CD4-positive, CD25-positive, alpha-beta regulatory T cell (primary cell): Measurements from ENCODE around the gene CDK13. TPM values are rescaled to one million over a fixed set of nuclear protein-coding genes. Genes with fewer than 3 reads are reported as not detected.

ENCODE experiments used
- ATAC-seq, 2 donors: fragments of 150-1000 bp; cut with Tn5 transposase; one replicate each; pipeline ENCODE4 v1.10.0; 2021; ENCODE audit warnings: low read depth in 2 of 2, moderate number of reproducible peaks in 2 of 2, moderate library complexity in 1 of 2
- DNase-seq, 3 donors: peaks; one replicate each; pipeline versions ENCODE4 v3.0.0 to v3.0.0-alpha.2; 2012 to 2022; ENCODE audit warnings: mixed read lengths in 1 of 3
- H3K27ac ChIP-seq: one replicate; pipeline ENCODE4 v1.7.0; 2013; ENCODE audit warnings: mild to moderate bottlenecking, low read length; ENCODE audit not compliant: insufficient read depth, poor library complexity, severe bottlenecking
- H3K27me3 ChIP-seq: one replicate; pipeline ENCODE4 v1.7.0; 2013; ENCODE audit warnings: low read length; ENCODE audit not compliant: control insufficient read depth, insufficient read depth
- H3K36me3 ChIP-seq: one replicate; pipeline ENCODE4 v1.7.0; 2013; ENCODE audit warnings: mild to moderate bottlenecking, low read length, moderate library complexity; ENCODE audit not compliant: control insufficient read depth, insufficient read depth
- H3K4me1 ChIP-seq: 2 replicates; pipeline ENCODE4 v1.7.0; 2013; ENCODE audit warnings: mild to moderate bottlenecking, low read length; ENCODE audit not compliant: insufficient read depth, control insufficient read depth, poor library complexity, severe bottlenecking
- H3K4me3 ChIP-seq: one replicate; pipeline ENCODE4 v1.7.0; 2013; ENCODE audit warnings: low read depth, mild to moderate bottlenecking, low read length, moderate library complexity
- H3K9me3 ChIP-seq, 2 experiments: 1 replicate in 1 of 2; 2 replicates in 1 of 2; pipeline ENCODE4 v1.7.0; 2013; ENCODE audit warnings: low read length in 2 of 2, mild to moderate bottlenecking in 1 of 2, moderate library complexity in 1 of 2; ENCODE audit not compliant: control insufficient read depth in 2 of 2
- H3K27ac Mint-ChIP-seq, 3 donors: one replicate each; pipeline ENCODE4 v1.8.0; 2020 to 2022; ENCODE audit warnings: mild to moderate bottlenecking in 3 of 3, mixed read lengths in 3 of 3, moderate library complexity in 2 of 3
- H3K27me3 Mint-ChIP-seq: one replicate; pipeline ENCODE4 v1.8.0; 2022; ENCODE audit warnings: mild to moderate bottlenecking, mixed read lengths
- H3K36me3 Mint-ChIP-seq: one replicate; pipeline ENCODE4 v1.8.0; 2020; ENCODE audit warnings: mixed read lengths
- H3K4me1 Mint-ChIP-seq, 4 donors: one replicate each; pipeline ENCODE4 v1.8.0; 2020 to 2022; ENCODE audit warnings: mixed read lengths in 4 of 4, mild to moderate bottlenecking in 1 of 4
- H3K4me3 Mint-ChIP-seq, 4 donors: one replicate each; pipeline ENCODE4 v1.8.0; 2020 to 2022; ENCODE audit warnings: mild to moderate bottlenecking in 4 of 4, mixed read lengths in 4 of 4, moderate library complexity in 3 of 4
- H3K9me3 Mint-ChIP-seq, 7 donors: one replicate each; pipeline ENCODE4 v1.8.0; 2020 to 2022; ENCODE audit warnings: mixed read lengths in 7 of 7, mild to moderate bottlenecking in 3 of 7, moderate library complexity in 2 of 7
- polyA plus RNA-seq, 4 donors: library from polyadenylated mRNA; unstranded; fragments of 300-500 nt; fragmentation: Illumina TruSeq; gene quantifications; one replicate each; pipeline ENCODE4 v1.2.3, GENCODE V29; 2021
- total RNA-seq: library from RNA; stranded (reverse); gene quantifications from one replicate; pipeline ENCODE4 v1.2.3, GENCODE V29; 2022

Gene CDK13
- total and polyA plus RNA-seq, 5 donors from 2014 or later = 23.7 to 124 (median 33.9) TPM

DNA sequence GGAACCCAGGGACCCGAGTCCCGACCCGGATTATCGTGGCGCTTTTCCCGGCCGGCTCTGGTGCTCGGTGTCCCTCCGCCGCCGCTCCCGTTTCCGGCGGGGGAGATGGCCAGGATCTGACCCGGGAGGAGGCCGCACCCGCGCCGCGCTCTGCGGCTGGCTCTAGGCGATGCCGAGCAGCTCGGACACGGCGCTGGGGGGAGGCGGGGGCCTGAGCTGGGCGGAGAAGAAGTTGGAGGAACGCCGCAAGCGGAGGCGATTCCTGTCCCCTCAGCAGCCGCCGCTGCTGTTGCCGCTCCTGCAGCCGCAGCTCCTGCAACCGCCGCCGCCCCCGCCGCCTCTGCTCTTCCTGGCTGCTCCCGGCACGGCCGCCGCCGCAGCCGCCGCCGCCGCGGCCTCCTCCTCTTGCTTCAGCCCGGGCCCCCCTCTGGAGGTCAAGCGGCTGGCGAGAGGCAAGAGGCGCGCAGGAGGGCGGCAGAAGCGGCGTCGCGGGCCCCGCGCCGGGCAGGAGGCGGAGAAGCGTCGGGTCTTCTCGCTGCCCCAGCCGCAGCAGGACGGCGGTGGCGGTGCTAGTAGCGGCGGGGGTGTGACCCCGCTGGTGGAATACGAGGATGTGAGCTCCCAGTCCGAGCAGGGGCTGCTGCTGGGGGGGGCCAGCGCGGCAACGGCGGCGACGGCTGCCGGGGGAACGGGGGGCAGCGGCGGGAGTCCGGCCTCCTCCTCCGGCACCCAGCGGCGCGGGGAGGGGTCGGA lies 593 bp downstream of the CDK13 start:
- Mint-ChIP-seq H3K27ac (peak overlapping the region; percentile 99 to 100 (median 99)), H3K36me3 (peaks cover 5% of the 10 kb centered on the region), H3K9me3 (peaks cover 0 to 6% (median 0%) of the 10 kb centered on the region in 7 donors), H3K4me3 (peak overlapping the region; percentile 91 to 98 (median 98)), H3K27me3 (peaks cover 7% of the 10 kb centered on the region), H3K4me1 (peaks cover 28 to 56% (median 43%) of the 10 kb centered on the region in 4 donors)
- Histone ChIP-seq H3K27me3 (no peaks in the 10 kb centered on the region), H3K4me3 (peak overlapping the region; percentile 43), H3K27ac (peak overlapping the region; percentile 99), H3K9me3 (no peaks in the 10 kb centered on the region), H3K4me1 (peaks cover 44% of the 10 kb centered on the region), H3K36me3 (no peaks in the 10 kb centered on the region)
- DNase-seq = peak; percentile 27 to 52 (median 47)
- ATAC-seq = no peak

DNA sequence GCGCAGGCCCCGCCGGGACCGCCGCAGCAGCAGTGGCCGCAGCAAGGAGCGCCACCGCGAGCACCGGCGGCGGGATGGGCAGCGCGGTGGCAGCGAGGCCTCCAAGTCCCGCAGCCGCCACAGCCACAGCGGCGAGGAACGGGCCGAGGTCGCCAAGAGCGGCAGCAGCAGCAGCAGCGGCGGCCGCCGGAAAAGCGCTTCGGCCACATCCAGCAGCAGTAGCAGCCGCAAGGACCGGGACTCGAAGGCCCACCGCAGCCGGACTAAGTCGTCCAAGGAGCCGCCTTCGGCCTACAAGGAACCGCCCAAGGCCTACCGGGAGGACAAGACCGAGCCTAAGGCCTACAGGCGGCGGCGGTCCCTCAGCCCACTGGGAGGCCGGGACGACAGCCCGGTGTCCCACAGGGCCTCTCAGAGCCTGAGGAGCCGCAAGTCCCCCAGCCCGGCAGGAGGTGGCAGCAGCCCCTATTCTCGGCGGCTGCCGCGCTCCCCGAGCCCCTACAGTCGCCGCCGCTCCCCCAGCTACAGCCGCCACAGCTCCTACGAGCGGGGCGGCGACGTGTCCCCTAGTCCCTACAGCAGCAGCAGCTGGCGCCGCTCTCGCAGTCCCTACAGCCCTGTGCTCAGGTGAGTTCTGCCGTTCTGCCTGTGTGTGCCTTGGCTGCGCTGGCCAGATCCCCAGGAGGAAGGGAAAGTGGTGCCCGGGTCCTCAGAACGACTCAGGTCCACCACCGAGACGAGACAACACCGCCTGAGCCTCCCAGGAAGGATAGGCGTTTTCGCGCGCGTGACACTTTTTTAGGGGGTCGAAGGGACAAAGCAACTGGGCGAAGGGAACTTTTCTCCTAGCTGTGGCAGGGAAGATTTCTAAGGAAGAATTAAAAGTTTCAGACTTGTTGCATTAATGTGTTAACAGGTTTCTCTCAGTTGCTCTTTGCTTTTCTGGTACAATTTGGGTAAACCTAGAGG lies 1.5 kb downstream of the CDK13 start:
- peak; percentile 61 to 81 (median 72) for DNase-seq
- no peaks in the 10 kb centered on the region for H3K27me3 ChIP-seq
- H3K4me3 ChIP-seq = peak overlapping the region; percentile 92
- peak overlapping the region; percentile 97 to 99 (median 98) for H3K27ac Mint-ChIP-seq
- H3K9me3 Mint-ChIP-seq = peaks cover 0 to 6% (median 0%) of the 10 kb centered on the region in 7 donors
- peaks cover 51% of the 10 kb centered on the region for H3K4me1 ChIP-seq
- H3K27me3 Mint-ChIP-seq = peaks cover 7% of the 10 kb centered on the region
- H3K36me3 Mint-ChIP-seq = peaks cover 8% of the 10 kb centered on the region
- H3K36me3 ChIP-seq = peaks cover under 1% of the 10 kb centered on the region
- peak; percentile 13 for ATAC-seq
- H3K9me3 ChIP-seq = no peaks in the 10 kb centered on the region
- H3K27ac ChIP-seq = peak overlapping the region; percentile 99
- H3K4me3 Mint-ChIP-seq = peak overlapping the region; percentile 96 to 98 (median 98)
- peaks cover 33 to 64% (median 50%) of the 10 kb centered on the region in 4 donors for H3K4me1 Mint-ChIP-seq

DNA sequence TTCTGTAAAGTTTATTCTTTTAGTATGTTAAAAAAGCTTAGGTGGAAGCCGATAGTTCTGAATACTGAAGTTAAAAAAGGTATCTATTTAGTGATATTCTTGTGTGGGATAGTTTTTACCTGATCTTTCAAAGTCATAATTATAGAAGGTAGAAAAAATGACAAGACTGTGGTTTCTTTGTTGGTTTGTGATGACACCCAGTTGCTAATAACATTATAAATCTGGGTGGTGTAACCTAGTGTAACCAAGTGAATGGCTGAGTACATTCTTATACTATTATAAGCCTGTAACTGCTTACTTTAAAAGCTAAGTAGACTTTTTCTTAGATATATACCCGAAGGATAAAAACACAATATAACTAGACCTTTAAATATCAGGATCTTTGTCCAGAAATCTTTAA lies 2.3 kb downstream of the CDK13 start:
- Mint-ChIP-seq H3K36me3 (peaks cover 13% of the 10 kb centered on the region), H3K27me3 (peaks cover 7% of the 10 kb centered on the region)
- peak in 2 of 3 donors; percentile 38 to 61 for DNase-seq

DNA sequence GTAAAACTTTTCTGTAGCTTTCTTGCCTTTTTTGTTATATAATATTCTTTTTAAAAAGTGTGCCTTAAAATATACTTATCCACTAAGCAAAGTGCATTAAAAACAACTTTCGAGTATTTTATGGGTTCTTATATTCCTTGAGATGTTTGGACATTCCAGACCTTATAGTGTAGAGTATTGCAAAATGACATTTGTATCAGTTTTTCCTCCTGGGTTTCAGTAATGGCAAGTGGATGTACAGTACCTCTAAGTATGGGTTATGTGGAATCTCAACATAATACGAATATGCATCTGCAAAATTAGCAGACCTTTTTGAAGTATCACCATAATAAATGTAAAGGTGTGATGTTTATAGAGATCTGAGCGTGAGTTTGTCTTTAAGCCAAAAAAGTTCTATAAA lies 2.7 kb downstream of the CDK13 start:
- DNase-seq (no peak), ATAC-seq (no peak)
- H3K36me3 ChIP-seq = peaks cover 3% of the 10 kb centered on the region
- Mint-ChIP-seq H3K27me3 (peaks cover 7% of the 10 kb centered on the region), H3K9me3 (peaks cover 0 to 6% (median 0%) of the 10 kb centered on the region in 7 donors), H3K36me3 (peaks cover 13% of the 10 kb centered on the region), H3K27ac (peak overlapping the region; percentile 39 to 61 (median 47)), H3K4me3 (peak overlapping the region; percentile 96 to 98 (median 98)), H3K4me1 (peaks cover 40 to 75% (median 58%) of the 10 kb centered on the region in 4 donors)
- H3K4me1 ChIP-seq = peaks cover 54% of the 10 kb centered on the region
- H3K4me3 ChIP-seq = peak overlapping the region; percentile 92
- peak overlapping the region; percentile 99 for H3K27ac ChIP-seq
- H3K9me3 ChIP-seq = no peaks in the 10 kb centered on the region
- H3K27me3 ChIP-seq = no peaks in the 10 kb centered on the region

More for the DNA sequence above, 2.3 kb downstream of the CDK13 start:
- H3K4me1 Mint-ChIP-seq = peaks cover 38 to 72% (median 57%) of the 10 kb centered on the region in 4 donors
- Histone ChIP-seq H3K27ac (peak overlapping the region; percentile 99), H3K4me1 (peaks cover 51% of the 10 kb centered on the region), H3K36me3 (peaks cover 3% of the 10 kb centered on the region), H3K4me3 (peak overlapping the region; percentile 92), H3K9me3 (no peaks in the 10 kb centered on the region), H3K27me3 (no peaks in the 10 kb centered on the region)
- H3K4me3 Mint-ChIP-seq = peak overlapping the region; percentile 96 to 98 (median 98)
- H3K9me3 Mint-ChIP-seq = peaks cover 0 to 6% (median 0%) of the 10 kb centered on the region in 7 donors
- peak overlapping the region; percentile 97 to 99 (median 98) for H3K27ac Mint-ChIP-seq
- ATAC-seq = no peak

DNA sequence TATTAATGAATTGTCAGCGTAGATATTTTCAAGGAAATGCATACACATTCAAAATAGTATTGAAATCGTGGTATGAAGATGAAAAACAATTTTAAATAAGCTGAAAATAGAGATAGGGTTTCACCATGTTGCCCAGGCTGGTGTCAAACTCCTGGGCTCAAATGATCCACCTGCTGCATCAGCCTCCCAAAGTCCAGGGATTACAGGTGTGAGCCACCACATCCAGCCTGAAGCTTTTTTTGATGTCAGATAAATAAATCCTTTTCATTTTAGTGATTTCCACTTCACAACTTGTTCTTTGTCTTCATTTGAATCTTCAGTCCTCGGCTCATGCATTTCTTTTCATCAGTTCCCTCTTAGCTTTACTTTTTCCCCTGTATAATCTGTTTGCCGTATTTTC lies 4.6 kb downstream of the CDK13 start:
- Histone ChIP-seq H3K27ac (no peak overlapping the region), H3K4me3 (peak overlapping the region; percentile 92), H3K9me3 (no peaks in the 10 kb centered on the region), H3K4me1 (peaks cover 48% of the 10 kb centered on the region), H3K36me3 (peaks cover 3% of the 10 kb centered on the region), H3K27me3 (no peaks in the 10 kb centered on the region)
- ATAC-seq (no peak), DNase-seq (no peak)
- Mint-ChIP-seq H3K36me3 (peaks cover 13% of the 10 kb centered on the region), H3K27me3 (no peaks in the 10 kb centered on the region), H3K4me1 (peaks cover 37 to 73% (median 60%) of the 10 kb centered on the region in 4 donors), H3K9me3 (peaks cover 0 to 2% (median 0%) of the 10 kb centered on the region in 7 donors), H3K27ac (peak overlapping the region in 2 of 3 donors; percentile 18 to 29), H3K4me3 (peak overlapping the region; percentile 50 to 89 (median 75))

DNA sequence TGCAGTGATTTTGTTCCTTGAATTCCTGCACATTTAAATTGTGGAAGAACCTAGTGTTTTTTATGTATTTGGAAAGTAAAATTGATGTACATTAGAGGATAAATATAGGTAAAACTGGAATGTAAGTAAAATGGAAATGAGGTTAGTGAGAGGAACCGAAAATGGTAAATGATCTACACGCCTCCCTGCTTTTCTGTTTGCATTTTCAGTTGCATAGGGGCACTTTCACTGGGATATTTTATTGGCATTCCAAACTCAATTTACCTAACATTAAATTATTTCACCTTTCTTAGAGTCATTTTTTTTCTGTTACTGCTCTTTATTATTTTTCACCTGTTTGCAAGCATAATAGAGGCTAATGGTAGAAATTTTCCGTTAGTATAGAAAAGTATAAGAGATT lies 8.0 kb downstream of the CDK13 start:
- H3K9me3 Mint-ChIP-seq = peaks cover 0 to 2% (median 0%) of the 10 kb centered on the region in 7 donors
- peak overlapping the region; percentile 26 for H3K4me3 ChIP-seq
- H3K27ac ChIP-seq = peak overlapping the region; percentile 3
- DNase-seq (no peak), ATAC-seq (no peak)
- H3K36me3 ChIP-seq = peaks cover 5% of the 10 kb centered on the region
- H3K27me3 ChIP-seq = no peaks in the 10 kb centered on the region
- H3K27ac Mint-ChIP-seq = no peak overlapping the region
- H3K9me3 ChIP-seq = no peaks in the 10 kb centered on the region
- H3K4me1 Mint-ChIP-seq = peaks cover 34 to 85% (median 67%) of the 10 kb centered on the region in 4 donors
- no peaks in the 10 kb centered on the region for H3K27me3 Mint-ChIP-seq
- H3K4me3 Mint-ChIP-seq = peak overlapping the region; percentile 35 to 71 (median 46)
- H3K4me1 ChIP-seq = peaks cover 32% of the 10 kb centered on the region
- H3K36me3 Mint-ChIP-seq = peaks cover 28% of the 10 kb centered on the region

DNA sequence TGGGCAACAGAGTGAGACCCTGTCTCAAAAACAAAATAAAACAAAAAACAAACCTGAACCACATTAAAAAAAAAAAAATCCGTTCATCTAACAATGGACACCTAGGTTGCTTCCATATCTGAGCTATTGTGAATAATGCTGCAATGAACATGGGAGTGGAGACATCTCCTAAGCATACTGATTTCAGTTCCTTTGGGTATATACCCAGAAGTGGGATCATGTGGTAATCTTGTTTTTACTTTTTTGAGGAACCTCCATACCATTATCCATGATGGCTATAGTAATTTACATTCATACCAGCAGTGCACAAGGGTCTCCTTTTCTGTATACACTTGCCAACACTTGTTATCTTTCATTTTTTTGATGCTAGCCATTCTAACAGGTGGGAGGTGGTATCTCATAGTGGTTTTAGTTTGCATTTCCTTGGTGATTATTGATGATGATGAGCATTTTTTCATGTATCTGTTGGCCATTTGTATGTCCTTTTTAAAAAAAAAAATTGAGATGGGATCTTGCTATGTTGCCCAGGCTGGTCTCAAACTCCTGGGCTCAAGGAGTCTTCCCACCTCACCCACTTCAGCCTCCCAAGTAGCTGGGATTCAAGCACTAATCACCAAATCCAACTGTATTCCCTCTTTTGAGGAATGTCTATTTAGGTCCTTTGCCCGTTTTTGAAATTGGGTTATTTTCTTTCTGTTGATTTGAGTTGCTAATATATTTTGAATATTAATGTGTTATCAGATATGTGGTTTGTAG lies 17.5 kb downstream of the CDK13 start:
- Histone ChIP-seq H3K4me1 (peaks cover 25% of the 10 kb centered on the region), H3K27ac (no peak overlapping the region), H3K27me3 (no peaks in the 10 kb centered on the region), H3K36me3 (no peaks in the 10 kb centered on the region), H3K9me3 (no peaks in the 10 kb centered on the region), H3K4me3 (peak overlapping the region; percentile 23)
- Mint-ChIP-seq H3K9me3 (peaks cover 0 to 3% (median 0%) of the 10 kb centered on the region in 7 donors), H3K4me3 (peak overlapping the region; percentile 24 to 74 (median 35)), H3K27ac (peak overlapping the region in 1 of 3 donors; percentile 1), H3K4me1 (peaks cover 29 to 98% (median 78%) of the 10 kb centered on the region in 4 donors), H3K36me3 (peaks cover 13% of the 10 kb centered on the region), H3K27me3 (no peaks in the 10 kb centered on the region)
- DNase-seq (no peak), ATAC-seq (no peak)
